Esophagus (tissue), 2 donors: Measurements from ENCODE around the gene PLCB1. TPM values are rescaled to one million over a fixed set of nuclear protein-coding genes. Genes with fewer than 3 reads are reported as not detected.

Experiments used
- H3K27ac ChIP-seq, 2 donors: one replicate each; pipeline ENCODE4 v1.5.1; 2013; ENCODE audit warnings: low read depth in 2 of 2, mild to moderate bottlenecking in 2 of 2, inconsistent platforms in 1 of 2, low read length in 1 of 2, moderate library complexity in 1 of 2
- H3K27me3 ChIP-seq, 2 donors: one replicate each; pipeline ENCODE4 v1.6.1; 2013; ENCODE audit warnings: low read length in 2 of 2, control low read depth in 1 of 2, mild to moderate bottlenecking in 1 of 2; ENCODE audit not compliant: insufficient read depth in 2 of 2, control insufficient read depth in 1 of 2
- H3K36me3 ChIP-seq, 2 donors: one replicate each; pipeline ENCODE4 v1.6.1; 2013; ENCODE audit warnings: low read length in 1 of 2; ENCODE audit not compliant: control insufficient read depth in 2 of 2, insufficient read depth in 2 of 2
- H3K4me1 ChIP-seq, 2 donors: one replicate each; pipeline ENCODE4 v1.6.1; 2013; ENCODE audit warnings: low read length in 1 of 2; ENCODE audit not compliant: control insufficient read depth in 2 of 2, insufficient read depth in 2 of 2
- H3K4me3 ChIP-seq, 2 donors: one replicate each; pipeline ENCODE4 v1.5.1; 2013; ENCODE audit warnings: low read length in 2 of 2, mild to moderate bottlenecking in 2 of 2, low read depth in 1 of 2, moderate library complexity in 1 of 2
- H3K9me3 ChIP-seq, 2 donors: one replicate each; pipeline ENCODE4 v1.6.1; 2013; ENCODE audit warnings: mild to moderate bottlenecking in 2 of 2, low read depth in 1 of 2, low read length in 1 of 2, moderate library complexity in 1 of 2; ENCODE audit not compliant: control insufficient read depth in 2 of 2, insufficient read depth in 1 of 2
- WGBS, 2 donors: extraction: QIAGEN DNeasy Blood & Tissue Kit; methylation state at CpG; one replicate each; pipeline ENCODE4 v1.1.7; 2013; 5-methylcytosine and 5-hydroxymethylcytosine counted together
- polyA plus RNA-seq, 2 donors: library from polyadenylated mRNA; stranded (reverse); fragments of 200-250 nt; gene quantifications; one replicate each; pipeline ENCODE4 v1.2.3, GENCODE V29; 2013
- donor health status: healthy with polysubstance abuse.
- donor health status: Bipolar disorder and iron deficiency.

The PLCB1 gene
- polyA plus RNA-seq, 2 donors: 1.7 to 3.0 TPM

GRCh38 chr20:8735014-8735413 lies 602.9 kb downstream of the PLCB1 start:
- Histone ChIP-seq H3K36me3 (no peaks in the 10 kb centered on the region), H3K4me1 (no peaks in the 10 kb centered on the region), H3K4me3 (no peak overlapping the region), H3K9me3 (no peaks in the 10 kb centered on the region), H3K27ac (no peak overlapping the region), H3K27me3 (no peaks in the 10 kb centered on the region)
- 63 to 71% methylated on average over 3 of the region's 3 CpGs for WGBS, 2 donors

GRCh38 chr20:8735674-8736073 lies 603.6 kb downstream of the PLCB1 start:
- H3K27me3 ChIP-seq: no peaks in the 10 kb centered on the region
- no peak overlapping the region for H3K4me3 ChIP-seq
- H3K9me3 ChIP-seq: no peaks in the 10 kb centered on the region
- H3K4me1 ChIP-seq: no peaks in the 10 kb centered on the region
- no peaks in the 10 kb centered on the region for H3K36me3 ChIP-seq
- H3K27ac ChIP-seq: no peak overlapping the region

GRCh38 chr20:8740265-8740664 lies 608.2 kb downstream of the PLCB1 start:
- H3K4me1 ChIP-seq: no peaks in the 10 kb centered on the region
- H3K9me3 ChIP-seq: no peaks in the 10 kb centered on the region
- no peak overlapping the region for H3K4me3 ChIP-seq
- WGBS, 2 donors: 89 to 90% methylated on average over 4 of the region's 4 CpGs
- H3K27ac ChIP-seq: no peak overlapping the region
- no peaks in the 10 kb centered on the region for H3K27me3 ChIP-seq
- no peaks in the 10 kb centered on the region for H3K36me3 ChIP-seq

GRCh38 chr20:8744228-8744844 lies 612.3 kb downstream of the PLCB1 start:
- Histone ChIP-seq H3K36me3 (no peaks in the 10 kb centered on the region), H3K27me3 (no peaks in the 10 kb centered on the region), H3K9me3 (no peaks in the 10 kb centered on the region), H3K4me1 (no peaks in the 10 kb centered on the region), H3K27ac (no peak overlapping the region), H3K4me3 (no peak overlapping the region)
- 77 to 83% methylated on average over 3 of the region's 3 CpGs for WGBS, 2 donors

GRCh38 chr20:8749101-8749500 lies 617.0 kb downstream of the PLCB1 start:
- no peak overlapping the region for H3K4me3 ChIP-seq
- no peaks in the 10 kb centered on the region for H3K4me1 ChIP-seq
- H3K9me3 ChIP-seq: no peaks in the 10 kb centered on the region
- WGBS, 2 donors: 62 to 77% methylated on average over 8 of the region's 8 CpGs
- no peak overlapping the region for H3K27ac ChIP-seq
- H3K36me3 ChIP-seq: no peaks in the 10 kb centered on the region
- no peaks in the 10 kb centered on the region for H3K27me3 ChIP-seq

GRCh38 chr20:8749986-8750385 lies 617.9 kb downstream of the PLCB1 start:
- Histone ChIP-seq H3K27ac (no peak overlapping the region), H3K9me3 (no peaks in the 10 kb centered on the region), H3K27me3 (no peaks in the 10 kb centered on the region), H3K4me1 (no peaks in the 10 kb centered on the region), H3K4me3 (no peak overlapping the region), H3K36me3 (no peaks in the 10 kb centered on the region)
- 81 to 82% methylated on average over 1 of the region's 1 CpG for whole genome bisulfite sequencing, 2 donors

- WGBS, 2 donors: 77 to 80% methylated on average over 3 of the region's 3 CpGs
- no peak overlapping the region for H3K27ac ChIP-seq
- no peaks in the 10 kb centered on the region for H3K9me3 ChIP-seq
- no peaks in the 10 kb centered on the region for H3K4me1 ChIP-seq
- no peaks in the 10 kb centered on the region for H3K27me3 ChIP-seq
- H3K4me3 ChIP-seq: no peak overlapping the region
- H3K36me3 ChIP-seq: no peaks in the 10 kb centered on the region
These were observed 623.5 kb downstream of the PLCB1 start for GRCh38 chr20:8755340-8756118.

GRCh38 chr20:8756410-8756809 lies 624.3 kb downstream of the PLCB1 start:
- Histone ChIP-seq H3K36me3 (no peaks in the 10 kb centered on the region), H3K9me3 (no peaks in the 10 kb centered on the region), H3K4me1 (no peaks in the 10 kb centered on the region), H3K4me3 (no peak overlapping the region), H3K27ac (no peak overlapping the region), H3K27me3 (no peaks in the 10 kb centered on the region)
- 71 to 78% methylated on average over 2 of the region's 2 CpGs for WGBS, 2 donors

- H3K27ac ChIP-seq: no peak overlapping the region
- H3K4me3 ChIP-seq: no peak overlapping the region
- H3K9me3 ChIP-seq: no peaks in the 10 kb centered on the region
- WGBS, 2 donors: 54 to 72% methylated on average over 4 of the region's 4 CpGs
- no peaks in the 10 kb centered on the region for H3K27me3 ChIP-seq
- H3K36me3 ChIP-seq: no peaks in the 10 kb centered on the region
- H3K4me1 ChIP-seq: no peaks in the 10 kb centered on the region
These were observed 625.1 kb downstream of the PLCB1 start for GRCh38 chr20:8757146-8757545.
